ENCODE measurements around the gene NEU2. TPM values are rescaled to one million over a fixed set of nuclear protein-coding genes. Genes with fewer than 3 reads are reported as not detected.

The NEU2 gene
- total RNA-seq, 5 donors from 2014 or later (not counting 1 experiment from before 2014, with no cell fraction given) = not detected

GRCh38 chr2:233003658-233004555 is 28.6 kb upstream of the NEU2 start:
- no peaks in the 10 kb centered on the region for H3K27me3 Mint-ChIP-seq
- 76% methylated on average over 7 of the region's 9 CpGs for WGBS (ENCODE audit: insufficient coverage)
- peaks cover 0 to 10% of the 10 kb centered on the region in 2 experiments for H3K27me3 ChIP-seq (replicated peaks in 1 of 2; ENCODE audit: control insufficient read depth in 2 of 2, extremely low read depth in 1 of 2, insufficient read depth in 2 of 2, low read length in 1 of 2)
- DNase-seq (no peak), ATAC-seq (replicated peaks in 1 of 4) (no peak)
- H3K4me1 ChIP-seq (ENCODE audit: control insufficient read depth in 1 of 2, extremely low read depth in 1 of 2, insufficient read depth in 2 of 2, low read length in 2 of 2) = no peaks in the 10 kb centered on the region
- H3K4me3 ChIP-seq (ENCODE audit: control insufficient read depth in 1 of 2, extremely low read depth in 1 of 2, low read length in 1 of 2) = no peak overlapping the region
- no peaks in the 10 kb centered on the region for H3K9me3 Mint-ChIP-seq
- no peaks in the 10 kb centered on the region for H3K4me1 Mint-ChIP-seq
- H3K4me3 Mint-ChIP-seq = no peak overlapping the region
- H3K27ac ChIP-seq (ENCODE audit: low read length) = no peak overlapping the region
- H3K36me3 Mint-ChIP-seq = no peaks in the 10 kb centered on the region
- CTCF ChIA-PET = no interaction called here
- H3K36me3 ChIP-seq (ENCODE audit: control insufficient read depth in 2 of 2, extremely low read depth in 1 of 2, insufficient read depth in 1 of 2, low read length in 1 of 2) = no peaks in the 10 kb centered on the region
- POLR2A ChIA-PET = no interaction called here
- no peak overlapping the region for H3K27ac Mint-ChIP-seq
- no peaks in the 10 kb centered on the region for H3K9me3 ChIP-seq

GRCh38 chr2:233005096-233005495 is 27.4 kb upstream of the NEU2 start:
- Histone ChIP-seq H3K27ac (ENCODE audit: low read length) (no peak overlapping the region), H3K36me3 (ENCODE audit: control insufficient read depth in 2 of 2, extremely low read depth in 1 of 2, insufficient read depth in 1 of 2, low read length in 1 of 2) (no peaks in the 10 kb centered on the region), H3K27me3 (replicated peaks in 1 of 2; ENCODE audit: control insufficient read depth in 2 of 2, extremely low read depth in 1 of 2, insufficient read depth in 2 of 2, low read length in 1 of 2) (peaks cover 0 to 6% of the 10 kb centered on the region in 2 experiments), H3K4me1 (ENCODE audit: control insufficient read depth in 1 of 2, extremely low read depth in 1 of 2, insufficient read depth in 2 of 2, low read length in 2 of 2) (no peaks in the 10 kb centered on the region), H3K4me3 (ENCODE audit: control insufficient read depth in 1 of 2, extremely low read depth in 1 of 2, low read length in 1 of 2) (no peak overlapping the region), H3K9me3 (no peaks in the 10 kb centered on the region)
- no peak for ATAC-seq (replicated peaks in 1 of 4)
- no peak for DNase-seq
- CTCF ChIA-PET = no interaction called here
- Mint-ChIP-seq H3K36me3 (no peaks in the 10 kb centered on the region), H3K9me3 (no peaks in the 10 kb centered on the region), H3K4me1 (no peaks in the 10 kb centered on the region), H3K27ac (no peak overlapping the region), H3K27me3 (no peaks in the 10 kb centered on the region), H3K4me3 (no peak overlapping the region)
- 94% methylated on average over 3 of the region's 6 CpGs for WGBS (ENCODE audit: insufficient coverage)
- POLR2A ChIA-PET = no interaction called here

- H3K9me3 Mint-ChIP-seq = no peaks in the 10 kb centered on the region
- DNase-seq = no peak
- Histone ChIP-seq H3K27me3 (replicated peaks in 1 of 2; ENCODE audit: control insufficient read depth in 2 of 2, extremely low read depth in 1 of 2, insufficient read depth in 2 of 2, low read length in 1 of 2) (peaks cover 0 to 11% of the 10 kb centered on the region in 2 experiments), H3K9me3 (no peaks in the 10 kb centered on the region), H3K36me3 (ENCODE audit: control insufficient read depth in 2 of 2, extremely low read depth in 1 of 2, insufficient read depth in 1 of 2, low read length in 1 of 2) (no peaks in the 10 kb centered on the region), H3K27ac (ENCODE audit: low read length) (no peak overlapping the region), H3K4me3 (ENCODE audit: control insufficient read depth in 1 of 2, extremely low read depth in 1 of 2, low read length in 1 of 2) (no peak overlapping the region), H3K4me1 (ENCODE audit: control insufficient read depth in 1 of 2, extremely low read depth in 1 of 2, insufficient read depth in 2 of 2, low read length in 2 of 2) (no peaks in the 10 kb centered on the region)
- CTCF ChIA-PET = no interaction called here
- no peaks in the 10 kb centered on the region for H3K27me3 Mint-ChIP-seq
- POLR2A ChIA-PET = no interaction called here
- no peaks in the 10 kb centered on the region for H3K36me3 Mint-ChIP-seq
- no peak overlapping the region for H3K27ac Mint-ChIP-seq
- no peak for ATAC-seq (replicated peaks in 1 of 4)
- 100% methylated on average over 1 of the region's 6 CpGs for WGBS (ENCODE audit: insufficient coverage)
- H3K4me1 Mint-ChIP-seq = no peaks in the 10 kb centered on the region
- H3K4me3 Mint-ChIP-seq = no peak overlapping the region
These were observed 25.8 kb upstream of the NEU2 start for GRCh38 chr2:233006648-233007047.

GRCh38 chr2:233007270-233007669 is 25.2 kb upstream of the NEU2 start:
- H3K4me1 ChIP-seq (ENCODE audit: control insufficient read depth in 1 of 2, extremely low read depth in 1 of 2, insufficient read depth in 2 of 2, low read length in 2 of 2) = no peaks in the 10 kb centered on the region
- H3K4me3 ChIP-seq (ENCODE audit: control insufficient read depth in 1 of 2, extremely low read depth in 1 of 2, low read length in 1 of 2) = no peak overlapping the region
- DNase-seq (no peak), ATAC-seq (replicated peaks in 1 of 4) (no peak)
- Mint-ChIP-seq H3K36me3 (no peaks in the 10 kb centered on the region), H3K27me3 (no peaks in the 10 kb centered on the region), H3K4me3 (no peak overlapping the region), H3K9me3 (no peaks in the 10 kb centered on the region), H3K4me1 (no peaks in the 10 kb centered on the region), H3K27ac (no peak overlapping the region)
- no peaks in the 10 kb centered on the region for H3K9me3 ChIP-seq
- no peaks in the 10 kb centered on the region for H3K36me3 ChIP-seq (ENCODE audit: control insufficient read depth in 2 of 2, extremely low read depth in 1 of 2, insufficient read depth in 1 of 2, low read length in 1 of 2)
- ChIA-PET CTCF (no interaction called here), POLR2A (no interaction called here)
- no peak overlapping the region for H3K27ac ChIP-seq (ENCODE audit: low read length)
- 50% methylated on average over 2 of the region's 7 CpGs for WGBS (ENCODE audit: insufficient coverage)
- peaks cover 0 to 11% of the 10 kb centered on the region in 2 experiments for H3K27me3 ChIP-seq (replicated peaks in 1 of 2; ENCODE audit: control insufficient read depth in 2 of 2, extremely low read depth in 1 of 2, insufficient read depth in 2 of 2, low read length in 1 of 2)

GRCh38 chr2:233007739-233008138 is 24.7 kb upstream of the NEU2 start:
- DNase-seq (no peak), ATAC-seq (replicated peaks in 1 of 4) (no peak)
- Mint-ChIP-seq H3K9me3 (no peaks in the 10 kb centered on the region), H3K36me3 (no peaks in the 10 kb centered on the region), H3K4me3 (no peak overlapping the region), H3K27ac (no peak overlapping the region), H3K27me3 (no peaks in the 10 kb centered on the region), H3K4me1 (no peaks in the 10 kb centered on the region)
- Histone ChIP-seq H3K36me3 (ENCODE audit: control insufficient read depth in 2 of 2, extremely low read depth in 1 of 2, insufficient read depth in 1 of 2, low read length in 1 of 2) (no peaks in the 10 kb centered on the region), H3K27me3 (replicated peaks in 1 of 2; ENCODE audit: control insufficient read depth in 2 of 2, extremely low read depth in 1 of 2, insufficient read depth in 2 of 2, low read length in 1 of 2) (peaks cover 0 to 11% of the 10 kb centered on the region in 2 experiments), H3K4me3 (ENCODE audit: control insufficient read depth in 1 of 2, extremely low read depth in 1 of 2, low read length in 1 of 2) (no peak overlapping the region), H3K9me3 (no peaks in the 10 kb centered on the region), H3K27ac (ENCODE audit: low read length) (no peak overlapping the region), H3K4me1 (ENCODE audit: control insufficient read depth in 1 of 2, extremely low read depth in 1 of 2, insufficient read depth in 2 of 2, low read length in 2 of 2) (no peaks in the 10 kb centered on the region)
- WGBS (ENCODE audit: insufficient coverage) = no CpG with 5 or more reads among the region's 3 CpGs
- ChIA-PET POLR2A (interaction anchor here in 1 of 2 donors (1.1 kb wide), 1 partner anchor 10 kb away, joined by 4 read pairs; no protein-coding TSS in a partner anchor), CTCF (no interaction called here)

GRCh38 chr2:233009661-233010060 is 22.8 kb upstream of the NEU2 start:
- H3K9me3 Mint-ChIP-seq = no peaks in the 10 kb centered on the region
- Histone ChIP-seq H3K4me1 (ENCODE audit: control insufficient read depth in 1 of 2, extremely low read depth in 1 of 2, insufficient read depth in 2 of 2, low read length in 2 of 2) (no peaks in the 10 kb centered on the region), H3K9me3 (no peaks in the 10 kb centered on the region), H3K27me3 (replicated peaks in 1 of 2; ENCODE audit: control insufficient read depth in 2 of 2, extremely low read depth in 1 of 2, insufficient read depth in 2 of 2, low read length in 1 of 2) (peaks cover 0 to 8% of the 10 kb centered on the region in 2 experiments), H3K36me3 (ENCODE audit: control insufficient read depth in 2 of 2, extremely low read depth in 1 of 2, insufficient read depth in 1 of 2, low read length in 1 of 2) (no peaks in the 10 kb centered on the region), H3K4me3 (ENCODE audit: control insufficient read depth in 1 of 2, extremely low read depth in 1 of 2, low read length in 1 of 2) (no peak overlapping the region), H3K27ac (ENCODE audit: low read length) (no peak overlapping the region)
- DNase-seq (no peak), ATAC-seq (replicated peaks in 1 of 4) (no peak)
- no peak overlapping the region for H3K27ac Mint-ChIP-seq
- CTCF ChIA-PET = no interaction called here
- H3K4me1 Mint-ChIP-seq = no peaks in the 10 kb centered on the region
- no peaks in the 10 kb centered on the region for H3K36me3 Mint-ChIP-seq
- no peak overlapping the region for H3K4me3 Mint-ChIP-seq
- 80% methylated on average over 1 of the region's 3 CpGs for WGBS (ENCODE audit: insufficient coverage)
- POLR2A ChIA-PET = no interaction called here
- no peaks in the 10 kb centered on the region for H3K27me3 Mint-ChIP-seq
